GM12864 (cell line): ENCODE measurements around the gene ATP2A3.

Source experiments
- DNase-seq: peaks from one replicate; pipeline ENCODE4 v3.0.0-alpha.2; 2011; ENCODE audit warnings: low read depth
- H3K4me3 ChIP-seq: 2 replicates; pipeline ENCODE4 v1.5.1; 2011; ENCODE audit warnings: mild to moderate bottlenecking, low read depth, low read length, control low read depth
- CTCF ChIP-seq: IDR thresholded peaks from 2 replicates; pipeline ENCODE4 v1.5.1; 2011; ENCODE audit warnings: low read depth, mild to moderate bottlenecking, moderate library complexity, low read length, control low read depth, inconsistent platforms; ENCODE audit errors: missing control alignments

The ATP2A3 gene

GRCh38 chr17:3921006-3921405, 43.2 kb downstream of the ATP2A3 start:
- DNase-seq = no peak
- no peak for TF ChIP-seq CTCF
- no peak overlapping the region for H3K4me3 ChIP-seq

- DNase-seq = no peak
- no peak for TF ChIP-seq CTCF
- H3K4me3 ChIP-seq = no peak overlapping the region
Measured at GRCh38 chr17:3919123-3919624, 45.1 kb downstream of the ATP2A3 start.

GRCh38 chr17:3918372-3919122, 45.7 kb downstream of the ATP2A3 start:
- no peak for DNase-seq
- H3K4me3 ChIP-seq = no peak overlapping the region
- TF ChIP-seq CTCF = no peak

- TF ChIP-seq CTCF = no peak
- DNase-seq = no peak
- H3K4me3 ChIP-seq = no peak overlapping the region
Measured at GRCh38 chr17:3917391-3917931, 46.8 kb downstream of the ATP2A3 start.

- DNase-seq = no peak
Measured at GRCh38 chr17:3916825-3917224, 47.4 kb downstream of the ATP2A3 start.

GRCh38 chr17:3915995-3916696, 48.1 kb downstream of the ATP2A3 start, which contains the start of gene P2RX1:
P2RX1 (minus strand) TSS chr17:3916465; CDS start chr17:3916225, 240 bp downstream.
- DNase-seq = no peak
- no peak within 1 kb of the TSS for H3K4me3 ChIP-seq
- TF ChIP-seq CTCF = no peak

More at GRCh38 chr17:3916825-3917224, 47.4 kb downstream of the ATP2A3 start:
- TF ChIP-seq CTCF = no peak
- no peak overlapping the region for H3K4me3 ChIP-seq
